Measurements from ENCODE around the gene RSPO3. TPM values are rescaled to one million over a fixed set of nuclear protein-coding genes. Genes with fewer than 3 reads are reported as not detected.

RSPO3 gene
- total and polyA plus RNA-seq, 9 of the 15 experiments (the other 6 are each of a cell fraction or from before 2014, with no cell fraction given): not detected

DNA sequence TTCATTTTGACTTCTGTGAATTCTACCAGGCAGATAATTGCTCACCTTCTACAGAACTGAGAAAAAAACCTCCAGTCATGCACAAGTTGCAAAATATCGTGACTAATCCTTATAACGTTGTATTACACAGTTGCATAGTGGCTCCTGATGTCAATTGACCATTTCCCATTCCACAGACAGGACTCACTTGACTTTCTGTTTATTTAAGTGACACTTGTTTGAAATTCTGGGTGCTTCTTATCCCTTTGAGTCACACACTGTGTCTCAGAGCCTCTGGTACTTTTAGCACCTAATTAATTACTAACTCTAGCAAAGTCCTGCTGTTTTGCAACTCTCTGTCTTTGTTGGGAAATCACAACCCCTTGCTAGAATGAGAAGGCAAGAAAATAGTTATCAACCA lies 16.2 kb upstream of the RSPO3 start:
- DNase-seq (ENCODE audit: extremely low read depth in 1 of 4, low spot score in 3 of 4) (no peak), ATAC-seq (no peak), FAIRE-seq (no peak)
- no peaks in the 10 kb centered on the region for H3K9me1 ChIP-seq (ENCODE audit: control insufficient read depth, insufficient read depth, low read length)
- ChIA-PET POLR2A (no interaction called here), CTCF (ENCODE audit: low intra/inter-chr PET ratio) (no interaction called here)
- no peaks in the 10 kb centered on the region for H3K27me3 ChIP-seq (ENCODE audit: control insufficient read depth in 2 of 2, insufficient read depth in 2 of 2, low read length in 2 of 2)
- no peaks in the 10 kb centered on the region for H3K36me3 ChIP-seq (ENCODE audit: control insufficient read depth, insufficient read depth, low read length)
- intact Hi-C loops (cut with micrococcal nuclease) (no loop called here), in situ Hi-C loops (cut with MboI) (loop anchor here (25.0 kb wide), 1 partner anchor 1065 kb away; no protein-coding TSS in a partner anchor)
- TF ChIP-seq HNRNPK (IDR thresholded peaks at IDR 0.05; ENCODE audit: low read depth, low read length, poor library complexity, severe bottlenecking) (no peak), MAZ (CRISPR knock-in tag; conservative IDR thresholded peaks at IDR 0.05 in 1 of 2, IDR thresholded peaks at IDR 0.05 in 1 of 2) (no peak), MCM5 (IDR thresholded peaks at IDR 0.05; ENCODE audit: low read depth) (no peak), TCF7 (IDR thresholded peaks at IDR 0.05; ENCODE audit: borderline replicate concordance) (no peak), ZNF408 (CRISPR knock-in tag; IDR thresholded peaks at IDR 0.05; ENCODE audit: low read depth) (no peak)
- no peak overlapping the region for H2AFZ ChIP-seq (ENCODE audit: low read depth, low read length)
- H3K27ac ChIP-seq (ENCODE audit: extremely low read depth, low read depth, low read length): no peak overlapping the region
- H4K20me1 ChIP-seq (replicated peaks; ENCODE audit: control insufficient read depth, insufficient read depth, low read length): no peaks in the 10 kb centered on the region
- H3K4me3 ChIP-seq: no peak overlapping the region
- H3K4me2 ChIP-seq (ENCODE audit: insufficient read depth, low read length): no peak overlapping the region
- BruUV-seq (replicated peaks): no TSS peak
- no peak overlapping the region for H3K9ac ChIP-seq (ENCODE audit: insufficient read depth in 1 of 2, low read depth in 2 of 2, low read length in 2 of 2)
- WGBS (ENCODE audit: insufficient coverage, low coverage, missing lambda C conversion rate): 0% methylated on average over 2 of the region's 2 CpGs
- H3K4me1 ChIP-seq (replicated peaks in 1 of 2; ENCODE audit: control insufficient read depth in 2 of 2, insufficient read depth in 2 of 2, low read length in 2 of 2): no peaks in the 10 kb centered on the region
- H3K9me3 ChIP-seq (replicated peaks; ENCODE audit: control insufficient read depth, insufficient read depth, low read depth, low read length): no peaks in the 10 kb centered on the region
- H3K79me2 ChIP-seq (ENCODE audit: control insufficient read depth, insufficient read depth, low read length): no peaks in the 10 kb centered on the region

DNA sequence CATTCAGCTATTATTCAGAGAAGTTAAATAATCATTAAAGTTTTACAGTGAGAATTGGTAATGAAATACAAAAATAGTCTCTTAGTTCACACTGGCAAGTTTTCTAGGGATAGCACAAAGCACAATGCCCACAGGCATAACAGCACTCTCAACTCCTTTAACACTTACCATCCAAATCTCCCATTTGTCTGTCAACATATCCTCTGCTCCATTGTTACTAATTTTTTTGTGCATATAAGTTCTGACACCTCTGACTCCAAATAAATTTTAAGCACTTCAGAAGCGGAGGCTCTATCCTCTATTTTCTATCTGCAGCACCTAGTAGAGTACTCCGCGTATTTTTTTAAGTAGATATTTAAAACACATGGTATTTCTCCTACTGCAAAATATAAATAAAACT lies 15.6 kb upstream of the RSPO3 start:
- no peak for ATAC-seq
- no TSS peak for BruUV-seq (replicated peaks)
- Histone ChIP-seq H3K79me2 (ENCODE audit: control insufficient read depth, insufficient read depth, low read length) (no peaks in the 10 kb centered on the region), H3K4me3 (no peak overlapping the region), H3K9ac (ENCODE audit: insufficient read depth in 1 of 2, low read depth in 2 of 2, low read length in 2 of 2) (no peak overlapping the region), H3K36me3 (ENCODE audit: control insufficient read depth, insufficient read depth, low read length) (no peaks in the 10 kb centered on the region), H3K9me1 (ENCODE audit: control insufficient read depth, insufficient read depth, low read length) (no peaks in the 10 kb centered on the region), H4K20me1 (replicated peaks; ENCODE audit: control insufficient read depth, insufficient read depth, low read length) (no peaks in the 10 kb centered on the region), H3K4me2 (ENCODE audit: insufficient read depth, low read length) (no peak overlapping the region), H2AFZ (ENCODE audit: low read depth, low read length) (no peak overlapping the region), H3K27ac (ENCODE audit: extremely low read depth, low read depth, low read length) (no peak overlapping the region), H3K4me1 (replicated peaks in 1 of 2; ENCODE audit: control insufficient read depth in 2 of 2, insufficient read depth in 2 of 2, low read length in 2 of 2) (no peaks in the 10 kb centered on the region), H3K27me3 (ENCODE audit: control insufficient read depth in 2 of 2, insufficient read depth in 2 of 2, low read length in 2 of 2) (no peaks in the 10 kb centered on the region), H3K9me3 (replicated peaks; ENCODE audit: control insufficient read depth, insufficient read depth, low read depth, low read length) (no peaks in the 10 kb centered on the region)
- WGBS (ENCODE audit: insufficient coverage, low coverage, missing lambda C conversion rate): 7% methylated on average over 3 of the region's 3 CpGs
- no peak for DNase-seq (ENCODE audit: extremely low read depth in 1 of 4, low spot score in 3 of 4)
- ChIA-PET CTCF (ENCODE audit: low intra/inter-chr PET ratio) (no interaction called here), POLR2A (no interaction called here)
- in situ Hi-C loops (cut with MboI) (loop anchor here (25.0 kb wide), 1 partner anchor 1066 kb away; no protein-coding TSS in a partner anchor), intact Hi-C loops (cut with micrococcal nuclease) (no loop called here)
- FAIRE-seq: no peak
- TF ChIP-seq JUNB (CRISPR knock-in tag; conservative IDR thresholded peaks at IDR 0.05): no peak
- no peak for TF ChIP-seq LARP7 (IDR thresholded peaks at IDR 0.05)
- no peak for TF ChIP-seq RUNX1 (IDR thresholded peaks at IDR 0.05; ENCODE audit: low read depth)

Measured in K562 (cell line).